ENCODE data around the gene C2CD4B. TPM values are rescaled to one million over a fixed set of nuclear protein-coding genes. Genes with fewer than 3 reads are reported as not detected.
A peak's percentile ranks its signal among the peaks of the same experiment; 100 is the strongest.

C2CD4B gene
- total and polyA plus RNA-seq, 2 experiments from 2014 or later = not detected

GRCh38 chr15:62141643-62142588, 23.2 kb downstream of the C2CD4B start:
- no peaks in the 10 kb centered on the region for H3F3A ChIP-seq (ENCODE audit: insufficient read depth)
- H3K9ac ChIP-seq = no peak overlapping the region
- H3K4me3 ChIP-seq = no peak overlapping the region
- no peak overlapping the region for H3K27ac ChIP-seq
- H3K27me3 ChIP-seq (replicated peaks; ENCODE audit: insufficient read depth) = no peaks in the 10 kb centered on the region
- H2AFZ ChIP-seq = no peak overlapping the region
- H3K36me3 ChIP-seq (ENCODE audit: low read depth) = no peaks in the 10 kb centered on the region
- H3K79me2 ChIP-seq (ENCODE audit: insufficient read depth) = no peaks in the 10 kb centered on the region
- H3K9me3 ChIP-seq (ENCODE audit: low read depth) = no peaks in the 10 kb centered on the region
- H4K20me1 ChIP-seq (ENCODE audit: insufficient read depth) = no peaks in the 10 kb centered on the region
- no peak overlapping the region for H3K4me2 ChIP-seq (ENCODE audit: unreplicated experiment)
- TF ChIP-seq EZH2 (IDR thresholded peaks at IDR 0.05; ENCODE audit: insufficient read depth, poor library complexity, severe bottlenecking) (no peak), EZH2phosphoT487 (IDR thresholded peaks at IDR 0.05; ENCODE audit: insufficient read depth, low read depth) (no peak)
- no peak for DNase-seq
- 68 to 79% methylated on average over 5 of the region's 5 CpGs for WGBS, 2 experiments (ENCODE audit: low coverage in 1 of 2, low lambda C conversion rate in 2 of 2, missing lambda C conversion rate in 2 of 2)
- in situ Hi-C loops (cut with MboI) = no loop called here
- no peaks in the 10 kb centered on the region for H3K4me1 ChIP-seq (ENCODE audit: insufficient read depth)
- no peaks in the 10 kb centered on the region for H3K9me2 ChIP-seq (ENCODE audit: insufficient read depth)

- H3K4me3 ChIP-seq = no peak overlapping the region
- H2AFZ ChIP-seq = no peak overlapping the region
- no peak overlapping the region for H3K27ac ChIP-seq
- in situ Hi-C loops (cut with MboI) = no loop called here
- no peak for DNase-seq
- no peaks in the 10 kb centered on the region for H3F3A ChIP-seq (ENCODE audit: insufficient read depth)
- no peaks in the 10 kb centered on the region for H3K9me3 ChIP-seq (ENCODE audit: low read depth)
- WGBS, 2 experiments (ENCODE audit: low coverage in 1 of 2, low lambda C conversion rate in 2 of 2, missing lambda C conversion rate in 2 of 2) = 50 to 80% methylated on average over 1 of the region's 1 CpG
- no peaks in the 10 kb centered on the region for H3K79me2 ChIP-seq (ENCODE audit: insufficient read depth)
- no peaks in the 10 kb centered on the region for H3K36me3 ChIP-seq (ENCODE audit: low read depth)
- no peak overlapping the region for H3K9ac ChIP-seq
- H3K27me3 ChIP-seq (replicated peaks; ENCODE audit: insufficient read depth) = no peaks in the 10 kb centered on the region
- H3K4me1 ChIP-seq (ENCODE audit: insufficient read depth) = no peaks in the 10 kb centered on the region
- no peaks in the 10 kb centered on the region for H4K20me1 ChIP-seq (ENCODE audit: insufficient read depth)
- no peak for TF ChIP-seq EZH2phosphoT487 (IDR thresholded peaks at IDR 0.05; ENCODE audit: insufficient read depth, low read depth)
- no peak for TF ChIP-seq EZH2 (IDR thresholded peaks at IDR 0.05; ENCODE audit: insufficient read depth, poor library complexity, severe bottlenecking)
- no peak overlapping the region for H3K4me2 ChIP-seq (ENCODE audit: unreplicated experiment)
- H3K9me2 ChIP-seq (ENCODE audit: insufficient read depth) = no peaks in the 10 kb centered on the region
Observed at GRCh38 chr15:62141200-62141599, 23.9 kb downstream of the C2CD4B start.

- Histone ChIP-seq H3K27me3 (replicated peaks; ENCODE audit: insufficient read depth) (no peaks in the 10 kb centered on the region), H3K36me3 (ENCODE audit: low read depth) (no peaks in the 10 kb centered on the region), H2AFZ (no peak overlapping the region), H3K79me2 (ENCODE audit: insufficient read depth) (no peaks in the 10 kb centered on the region), H3F3A (ENCODE audit: insufficient read depth) (no peaks in the 10 kb centered on the region), H3K27ac (no peak overlapping the region), H3K4me2 (ENCODE audit: unreplicated experiment) (no peak overlapping the region), H4K20me1 (ENCODE audit: insufficient read depth) (no peaks in the 10 kb centered on the region), H3K9me3 (ENCODE audit: low read depth) (no peaks in the 10 kb centered on the region), H3K9me2 (ENCODE audit: insufficient read depth) (no peaks in the 10 kb centered on the region), H3K4me1 (ENCODE audit: insufficient read depth) (no peaks in the 10 kb centered on the region; the same call in 1 of the 2 replicates), H3K9ac (no peak overlapping the region), H3K4me3 (no peak overlapping the region)
- in situ Hi-C loops (cut with MboI) = no loop called here
- peak; percentile 57 for DNase-seq
- TF ChIP-seq EZH2phosphoT487 (IDR thresholded peaks at IDR 0.05; ENCODE audit: insufficient read depth, low read depth) = no peak
- no peak for TF ChIP-seq EZH2 (IDR thresholded peaks at IDR 0.05; ENCODE audit: insufficient read depth, poor library complexity, severe bottlenecking)
- 54 to 64% methylated on average over 5 of the region's 5 CpGs for WGBS, 2 experiments (ENCODE audit: low coverage in 1 of 2, low lambda C conversion rate in 2 of 2, missing lambda C conversion rate in 2 of 2)
Observed at GRCh38 chr15:62138124-62138523, 27.0 kb downstream of the C2CD4B start.

- no peaks in the 10 kb centered on the region for H3K79me2 ChIP-seq (ENCODE audit: insufficient read depth)
- no peaks in the 10 kb centered on the region; the same call in 1 of the 2 replicates for H3K4me1 ChIP-seq (ENCODE audit: insufficient read depth)
- no peak for TF ChIP-seq EZH2phosphoT487 (IDR thresholded peaks at IDR 0.05; ENCODE audit: insufficient read depth, low read depth)
- H3K36me3 ChIP-seq (ENCODE audit: low read depth) = no peaks in the 10 kb centered on the region
- 43 to 46% methylated on average over 3 of the region's 3 CpGs for WGBS, 2 experiments (ENCODE audit: low coverage in 1 of 2, low lambda C conversion rate in 2 of 2, missing lambda C conversion rate in 2 of 2)
- no peaks in the 10 kb centered on the region for H4K20me1 ChIP-seq (ENCODE audit: insufficient read depth)
- H3K4me3 ChIP-seq = no peak overlapping the region
- in situ Hi-C loops (cut with MboI) = no loop called here
- H2AFZ ChIP-seq = no peak overlapping the region
- no peak overlapping the region for H3K9ac ChIP-seq
- no peaks in the 10 kb centered on the region for H3F3A ChIP-seq (ENCODE audit: insufficient read depth)
- no peak overlapping the region for H3K27ac ChIP-seq
- no peaks in the 10 kb centered on the region for H3K27me3 ChIP-seq (replicated peaks; ENCODE audit: insufficient read depth)
- H3K9me3 ChIP-seq (ENCODE audit: low read depth) = no peaks in the 10 kb centered on the region
- no peak overlapping the region for H3K4me2 ChIP-seq (ENCODE audit: unreplicated experiment)
- no peak for DNase-seq
- no peaks in the 10 kb centered on the region for H3K9me2 ChIP-seq (ENCODE audit: insufficient read depth)
Observed at GRCh38 chr15:62136911-62137865, 27.9 kb downstream of the C2CD4B start.

All from GM23248 (cell line).